Calu3 (cell line): ENCODE results near the gene NBAS. TPM values are rescaled to one million over a fixed set of nuclear protein-coding genes. Genes with fewer than 3 reads are reported as not detected.

Experiments used
- BruUV-seq: library from RNA; stranded (reverse); fragments of 400-500 nt; replicated peaks from 2 replicates; lab custom pipeline; 2021; lab: Mats Ljungman, UMichigan
- CTCF ChIA-PET: fragments of 300-600 bp; sonication (Branson Sonifier 250); formaldehyde crosslinking; loops from one replicate; lab custom pipeline; 2022; ENCODE audit warnings: antibody characterized with exemption; lab: Charles Lee
- DNase-seq: peaks from one replicate; pipeline ENCODE4 v3.0.0; 2022
- H3K27ac Mint-ChIP-seq: one replicate; pipeline ENCODE4 v1.8.0; 2022; ENCODE audit warnings: mixed read lengths; ENCODE audit not compliant: unreplicated experiment
- H3K27me3 Mint-ChIP-seq: one replicate; pipeline ENCODE4 v1.8.0; 2022; ENCODE audit warnings: mixed read lengths; ENCODE audit not compliant: unreplicated experiment
- H3K36me3 Mint-ChIP-seq: one replicate; pipeline ENCODE4 v1.8.0; 2022; ENCODE audit warnings: mild to moderate bottlenecking, moderate library complexity, mixed read lengths; ENCODE audit not compliant: insufficient read depth, unreplicated experiment
- H3K4me1 Mint-ChIP-seq: one replicate; pipeline ENCODE4 v1.8.0; 2022; ENCODE audit warnings: mild to moderate bottlenecking, low read depth, mixed read lengths; ENCODE audit not compliant: unreplicated experiment
- H3K4me3 Mint-ChIP-seq: one replicate; pipeline ENCODE4 v1.8.0; 2022; ENCODE audit warnings: mild to moderate bottlenecking, low read depth, moderate library complexity, mixed read lengths; ENCODE audit not compliant: unreplicated experiment
- H3K9me3 Mint-ChIP-seq: one replicate; pipeline ENCODE4 v1.8.0; 2022; ENCODE audit warnings: low read depth, mixed read lengths; ENCODE audit not compliant: unreplicated experiment
- CTCF ChIP-seq: fragments of 200-600 bp; IDR thresholded peaks from one replicate; pipeline ENCODE4 v1.8.0; 2022; ENCODE audit warnings: antibody characterized with exemption; ENCODE audit not compliant: unreplicated experiment
- intact Hi-C: fragments of 100-400 bp; cut with micrococcal nuclease; formaldehyde crosslinking; loops from one replicate; pipeline ENCODE4 v1.10.0; 2022; ENCODE audit not compliant: unreplicated experiment
- total RNA-seq: library from RNA; stranded (reverse); gene quantifications from 2 replicates; pipeline ENCODE4 v1.2.3, GENCODE V29; 2022

Gene NBAS
- total RNA-seq, 1 experiment from 2014 or later: 30.4 TPM

- CTCF ChIA-PET: no interaction called here
- no TSS peak for BruUV-seq
- Mint-ChIP-seq H3K27ac (peak overlapping the region; percentile 45), H3K36me3 (no peaks in the 10 kb centered on the region), H3K27me3 (no peaks in the 10 kb centered on the region), H3K4me1 (peaks cover 19% of the 10 kb centered on the region), H3K9me3 (no peaks in the 10 kb centered on the region), H3K4me3 (no peak overlapping the region)
- intact Hi-C loops: no loop called here
- peak; percentile 3 for DNase-seq
- TF ChIP-seq CTCF: no peak
These were observed 201.2 kb downstream of the NBAS start for GRCh38 chr2:15359716-15360531.

GRCh38 chr2:15357922-15358321, 203.2 kb downstream of the NBAS start:
- intact Hi-C loops: no loop called here
- no peak for TF ChIP-seq CTCF
- Mint-ChIP-seq H3K27me3 (no peaks in the 10 kb centered on the region), H3K4me3 (no peak overlapping the region), H3K36me3 (no peaks in the 10 kb centered on the region), H3K9me3 (no peaks in the 10 kb centered on the region), H3K4me1 (peaks cover 13% of the 10 kb centered on the region), H3K27ac (no peak overlapping the region)
- BruUV-seq: no TSS peak
- CTCF ChIA-PET: no interaction called here
- no peak for DNase-seq

- intact Hi-C loops: no loop called here
- H3K4me3 Mint-ChIP-seq: no peak overlapping the region
- peaks cover 1% of the 10 kb centered on the region for H3K36me3 Mint-ChIP-seq
- no peak for TF ChIP-seq CTCF
- DNase-seq: no peak
- H3K9me3 Mint-ChIP-seq: no peaks in the 10 kb centered on the region
- BruUV-seq: no TSS peak
- H3K4me1 Mint-ChIP-seq: peaks cover 9% of the 10 kb centered on the region
- CTCF ChIA-PET: no interaction called here
- H3K27ac Mint-ChIP-seq: no peak overlapping the region
- no peaks in the 10 kb centered on the region for H3K27me3 Mint-ChIP-seq
These were observed 203.9 kb downstream of the NBAS start for GRCh38 chr2:15357186-15357585.

- Mint-ChIP-seq H3K27me3 (no peaks in the 10 kb centered on the region), H3K4me1 (peaks cover 2% of the 10 kb centered on the region), H3K4me3 (no peak overlapping the region), H3K36me3 (peaks cover 6% of the 10 kb centered on the region), H3K9me3 (no peaks in the 10 kb centered on the region), H3K27ac (no peak overlapping the region)
- intact Hi-C loops: no loop called here
- no peak for DNase-seq
- CTCF ChIA-PET: no interaction called here
- no peak for TF ChIP-seq CTCF
- no TSS peak for BruUV-seq
These were observed 205.7 kb downstream of the NBAS start for GRCh38 chr2:15355386-15355785.
